Measurements from ENCODE around the gene PEX11G. TPM values are rescaled to one million over a fixed set of nuclear protein-coding genes. Genes with fewer than 3 reads are reported as not detected.

The PEX11G gene
- total RNA-seq, 1 donor from 2014 or later: 5.5 TPM

DNA sequence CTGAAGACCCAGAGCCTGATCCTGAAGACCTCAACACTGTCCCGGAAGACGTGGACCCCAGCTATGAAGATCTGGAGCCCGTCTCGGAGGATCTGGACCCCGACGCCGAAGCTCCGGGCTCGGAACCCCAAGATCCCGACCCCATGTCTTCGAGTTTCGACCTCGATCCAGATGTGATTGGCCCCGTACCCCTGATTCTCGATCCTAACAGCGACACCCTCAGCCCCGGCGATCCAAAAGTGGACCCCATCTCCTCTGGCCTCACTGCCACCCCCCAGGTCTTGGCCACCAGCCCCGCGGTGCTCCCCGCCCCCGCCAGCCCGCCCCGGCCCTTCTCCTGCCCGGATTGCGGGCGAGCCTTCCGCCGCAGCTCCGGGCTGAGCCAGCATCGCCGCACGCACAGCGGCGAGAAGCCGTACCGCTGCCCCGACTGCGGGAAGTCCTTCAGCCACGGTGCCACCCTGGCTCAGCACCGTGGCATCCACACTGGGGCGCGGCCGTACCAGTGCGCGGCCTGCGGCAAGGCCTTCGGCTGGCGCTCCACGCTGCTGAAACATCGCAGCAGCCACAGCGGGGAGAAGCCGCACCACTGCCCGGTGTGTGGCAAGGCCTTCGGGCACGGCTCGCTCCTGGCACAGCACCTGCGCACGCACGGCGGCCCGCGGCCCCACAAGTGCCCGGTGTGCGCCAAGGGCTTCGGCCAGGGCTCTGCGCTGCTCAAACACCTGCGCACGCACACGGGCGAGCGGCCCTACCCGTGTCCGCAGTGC is 30.7 kb upstream of the PEX11G start:
- Mint-ChIP-seq H3K4me3 (ENCODE audit: low read depth) (no peak overlapping the region), H3K9me3 (ENCODE audit: low read depth) (no peaks in the 10 kb centered on the region), H3K27me3 (no peaks in the 10 kb centered on the region), H3K27ac (peak overlapping the region; percentile 82), H3K4me1 (ENCODE audit: low read depth) (peaks cover 23% of the 10 kb centered on the region), H3K36me3 (ENCODE audit: insufficient read depth) (peaks cover 11% of the 10 kb centered on the region)
- TF ChIP-seq, protein P1, sequence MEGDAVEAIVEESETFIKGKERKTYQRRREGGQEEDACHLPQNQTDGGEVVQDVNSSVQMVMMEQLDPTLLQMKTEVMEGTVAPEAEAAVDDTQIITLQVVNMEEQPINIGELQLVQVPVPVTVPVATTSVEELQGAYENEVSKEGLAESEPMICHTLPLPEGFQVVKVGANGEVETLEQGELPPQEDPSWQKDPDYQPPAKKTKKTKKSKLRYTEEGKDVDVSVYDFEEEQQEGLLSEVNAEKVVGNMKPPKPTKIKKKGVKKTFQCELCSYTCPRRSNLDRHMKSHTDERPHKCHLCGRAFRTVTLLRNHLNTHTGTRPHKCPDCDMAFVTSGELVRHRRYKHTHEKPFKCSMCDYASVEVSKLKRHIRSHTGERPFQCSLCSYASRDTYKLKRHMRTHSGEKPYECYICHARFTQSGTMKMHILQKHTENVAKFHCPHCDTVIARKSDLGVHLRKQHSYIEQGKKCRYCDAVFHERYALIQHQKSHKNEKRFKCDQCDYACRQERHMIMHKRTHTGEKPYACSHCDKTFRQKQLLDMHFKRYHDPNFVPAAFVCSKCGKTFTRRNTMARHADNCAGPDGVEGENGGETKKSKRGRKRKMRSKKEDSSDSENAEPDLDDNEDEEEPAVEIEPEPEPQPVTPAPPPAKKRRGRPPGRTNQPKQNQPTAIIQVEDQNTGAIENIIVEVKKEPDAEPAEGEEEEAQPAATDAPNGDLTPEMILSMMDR (IDR thresholded peaks at IDR 0.05; ENCODE audit: unreplicated experiment): no peak
- no peak for DNase-seq (ENCODE audit: low spot score, unreplicated experiment)

DNA sequence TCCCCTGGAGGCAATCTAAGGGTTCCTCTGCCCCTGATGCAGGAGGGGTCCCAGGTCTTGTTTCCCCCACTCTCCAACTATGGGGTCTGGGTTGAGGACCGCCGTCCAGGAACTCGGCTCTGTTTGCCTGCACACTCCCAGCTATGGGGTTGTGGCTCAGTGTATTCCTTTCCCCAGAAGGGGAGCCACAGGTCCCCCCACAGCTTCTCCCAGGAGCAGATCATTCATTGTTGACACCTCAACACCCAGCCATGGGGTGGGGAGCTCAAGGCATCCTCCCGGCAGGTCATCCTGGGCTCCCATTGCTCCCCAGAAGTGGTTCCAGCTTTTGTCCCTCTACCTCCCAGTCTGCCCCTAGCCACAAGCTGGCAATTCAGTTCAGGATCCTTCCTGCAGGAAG is 28.0 kb upstream of the PEX11G start:
- Mint-ChIP-seq H3K36me3 (ENCODE audit: insufficient read depth) (peaks cover 11% of the 10 kb centered on the region), H3K4me1 (ENCODE audit: low read depth) (peaks cover 16% of the 10 kb centered on the region), H3K9me3 (ENCODE audit: low read depth) (no peaks in the 10 kb centered on the region), H3K27me3 (no peaks in the 10 kb centered on the region), H3K4me3 (ENCODE audit: low read depth) (peak overlapping the region; percentile 90), H3K27ac (peak overlapping the region; percentile 92)
- DNase-seq (ENCODE audit: low spot score, unreplicated experiment): no peak
- TF ChIP-seq, protein P1 (IDR thresholded peaks at IDR 0.05; ENCODE audit: unreplicated experiment): no peak

DNA sequence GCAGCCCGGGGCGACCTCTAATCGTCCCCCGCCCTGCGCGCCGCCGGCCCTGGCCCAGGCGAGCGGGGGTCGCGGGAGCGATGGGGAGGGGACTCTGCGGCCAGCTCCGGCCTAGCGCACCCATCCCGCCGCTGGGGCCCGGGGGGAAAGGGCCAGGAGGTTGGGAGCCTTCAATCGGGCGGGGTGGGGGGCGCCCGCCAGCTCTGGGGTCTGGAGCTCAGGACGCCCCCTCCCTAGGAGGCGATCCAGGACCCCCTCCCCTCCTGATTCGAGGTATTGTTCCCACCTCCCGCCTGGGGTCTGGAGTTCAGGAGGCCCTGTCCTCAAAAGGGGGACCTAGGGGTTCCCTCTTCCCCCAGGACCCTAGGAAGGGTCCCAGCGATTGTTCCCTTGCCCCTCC is 27.5 kb upstream of the PEX11G start:
- DNase-seq (ENCODE audit: low spot score, unreplicated experiment): no peak
- Mint-ChIP-seq H3K9me3 (ENCODE audit: low read depth) (no peaks in the 10 kb centered on the region), H3K27ac (peak overlapping the region; percentile 92), H3K4me1 (ENCODE audit: low read depth) (peaks cover 15% of the 10 kb centered on the region), H3K36me3 (ENCODE audit: insufficient read depth) (peaks cover 11% of the 10 kb centered on the region), H3K27me3 (no peaks in the 10 kb centered on the region), H3K4me3 (ENCODE audit: low read depth) (peak overlapping the region; percentile 90)
- TF ChIP-seq, protein P1 (IDR thresholded peaks at IDR 0.05; ENCODE audit: unreplicated experiment): no peak

DNA sequence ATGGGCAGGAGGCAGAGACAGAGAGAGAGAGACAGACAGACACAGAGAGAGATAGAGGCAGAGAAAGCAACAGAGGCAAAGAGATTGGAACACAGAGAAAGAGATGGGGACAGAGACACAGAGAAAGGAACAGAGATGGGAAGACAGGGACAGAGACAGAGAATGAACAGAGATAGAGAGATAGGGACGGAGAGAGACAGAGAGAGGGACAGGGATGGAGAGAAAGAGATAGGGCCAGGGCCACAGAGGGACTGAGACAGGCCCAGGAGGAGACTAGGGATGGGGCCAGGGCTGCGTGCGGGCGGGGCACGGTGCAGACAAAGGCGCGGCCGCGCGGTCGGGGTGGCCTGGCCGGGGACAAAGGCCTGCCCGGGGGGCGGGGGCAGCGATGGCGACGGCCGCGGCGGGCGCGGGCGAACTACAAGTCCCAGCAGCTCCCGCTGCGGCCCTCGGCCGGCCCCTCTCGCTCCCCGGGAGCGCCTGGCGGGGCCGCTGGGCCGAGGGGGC is 26.9 kb upstream of the PEX11G start, which contains the start of gene ZNF358:
Gene ZNF358, plus strand, starts transcription at position 459 of the 507 bp plus-strand sequence. CDS start 3,140 bp downstream, outside the sequence.
- Mint-ChIP-seq H3K4me3 (ENCODE audit: low read depth) (peak within 1 kb of the TSS; percentile 90), H3K4me1 (ENCODE audit: low read depth) (peaks cover 15% of the 10 kb centered on the region), H3K9me3 (ENCODE audit: low read depth) (no peaks in the 10 kb centered on the region), H3K27ac (peak within 1 kb of the TSS; percentile 99), H3K27me3 (no peaks in the 10 kb centered on the region), H3K36me3 (ENCODE audit: insufficient read depth) (peaks cover 9% of the 10 kb centered on the region)
- DNase-seq (ENCODE audit: low spot score, unreplicated experiment): peak; percentile 63
- TF ChIP-seq, protein P1 (IDR thresholded peaks at IDR 0.05; ENCODE audit: unreplicated experiment): no peak

DNA sequence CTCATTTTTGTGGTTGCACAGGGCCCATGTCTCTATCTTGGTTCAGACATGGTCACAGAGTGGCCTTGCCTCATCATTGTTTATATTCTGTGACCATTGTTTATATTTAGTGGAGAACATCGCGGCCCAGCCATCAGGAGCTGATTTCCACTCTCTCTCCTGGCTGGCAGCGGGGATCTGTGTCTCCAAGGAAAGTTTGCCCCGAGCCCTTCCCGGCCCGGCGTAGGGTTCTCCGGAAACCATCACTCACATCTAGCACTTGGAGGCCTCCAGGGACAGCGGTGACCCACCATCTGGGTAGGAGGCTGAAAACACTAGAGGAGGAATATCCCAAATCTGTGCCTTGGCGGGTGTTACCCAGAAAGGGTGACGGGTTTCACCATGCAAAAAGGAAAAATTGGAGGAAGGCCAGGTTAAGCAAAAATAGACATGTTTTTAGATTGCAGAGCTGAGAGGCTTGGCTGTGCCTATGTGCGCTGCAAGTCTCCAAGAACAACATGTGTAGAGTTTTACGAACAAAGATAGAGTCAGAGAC is 26.3 kb upstream of the PEX11G start:
- no peaks in the 10 kb centered on the region for H3K9me3 Mint-ChIP-seq (ENCODE audit: low read depth)
- peaks cover 3% of the 10 kb centered on the region for H3K27me3 Mint-ChIP-seq
- H3K27ac Mint-ChIP-seq: peak overlapping the region; percentile 99
- DNase-seq (ENCODE audit: low spot score, unreplicated experiment): no peak
- peak overlapping the region; percentile 86 for H3K4me3 Mint-ChIP-seq (ENCODE audit: low read depth)
- TF ChIP-seq, protein P1 (IDR thresholded peaks at IDR 0.05; ENCODE audit: unreplicated experiment): no peak
- H3K4me1 Mint-ChIP-seq (ENCODE audit: low read depth): peaks cover 15% of the 10 kb centered on the region
- peaks cover 9% of the 10 kb centered on the region for H3K36me3 Mint-ChIP-seq (ENCODE audit: insufficient read depth)

All from progenitor cell of endocrine pancreas (in vitro differentiated cells).